GM12878 (cell line): Measurements from ENCODE around the gene SERPINE2. TPM values are rescaled to one million over a fixed set of nuclear protein-coding genes. Genes with fewer than 3 reads are reported as not detected.

Experiments used
- ATAC-seq: fragments of 200-7000 bp; cut with Tn5 transposase; 3 replicates; pipeline ENCODE4 v1.9.1; 2020; ENCODE audit warnings: mild to moderate bottlenecking, moderate library complexity
- BruUV-seq: library from RNA; stranded (reverse); fragments of 400-500 nt; replicated peaks from 2 replicates; lab custom pipeline; 2021; lab: Mats Ljungman, UMichigan
- CTCF ChIA-PET: fragments of 300-600 bp; sonication (Branson Sonifier 250); formaldehyde crosslinking; extraction: SDS; loops from one replicate; lab custom pipeline; 2021; ENCODE audit warnings: inconsistent platforms; lab: Yijun Ruan, JAX
- POLR2A ChIA-PET: fragments of 350-600 bp; formaldehyde crosslinking; extraction: SDS; loops from one replicate; lab custom pipeline; 2021; ENCODE audit warnings: inconsistent platforms; lab: Charles Lee
- RAD21 ChIA-PET: fragments of 300-600 bp; sonication (Branson Sonifier 250); formaldehyde crosslinking; loops from one replicate; lab custom pipeline; 2023; ENCODE audit warnings: antibody characterized with exemption; ENCODE audit not compliant: unreplicated experiment; lab: Charles Lee
- SMC1A ChIA-PET: fragments of 300-600 bp; sonication (Branson Sonifier 250); formaldehyde crosslinking; loops from one replicate; lab custom pipeline; 2023; ENCODE audit not compliant: unreplicated experiment, uncharacterized antibody; lab: Charles Lee
- DNase-seq: peaks from one replicate; pipeline ENCODE4 v3.0.0-alpha.2; 2011; ENCODE audit warnings: low read depth, low spot score
- FAIRE-seq: peaks from 3 replicates; lab custom pipeline; 2011; peaks lifted over from hg19 to GRCh38; lab: Jason Lieb, UNC
- H2AFZ ChIP-seq: 2 replicates; pipeline ENCODE4 v1.6.0; 2011; ENCODE audit warnings: low read depth, low read length, control low read depth; ENCODE audit not compliant: control insufficient read depth
- H3K27ac ChIP-seq: 2 replicates; pipeline ENCODE4 v1.5.1; 2011; ENCODE audit warnings: control low read depth; ENCODE audit not compliant: control insufficient read depth, insufficient read depth
- H3K27me3 ChIP-seq, 2 experiments: replicated peaks in 1 of 2; 2 replicates each; pipeline versions ENCODE4 v1.6.0 to v1.6.1; 2011; ENCODE audit warnings: low read length in 1 of 2; ENCODE audit not compliant: control insufficient read depth in 2 of 2, insufficient read depth in 2 of 2
- H3K36me3 ChIP-seq, 2 experiments: 2 replicates each; pipeline ENCODE4 v1.5.1; 2011; ENCODE audit warnings: low read length in 1 of 2; ENCODE audit not compliant: control insufficient read depth in 2 of 2, insufficient read depth in 2 of 2
- H3K4me1 ChIP-seq: 2 replicates; pipeline ENCODE4 v1.6.1; 2011; ENCODE audit warnings: mild to moderate bottlenecking, low read length, moderate library complexity, mixed read lengths; ENCODE audit not compliant: control insufficient read depth, insufficient read depth
- H3K4me2 ChIP-seq: 2 replicates; pipeline ENCODE4 v1.6.0; 2011; ENCODE audit warnings: control low read depth; ENCODE audit not compliant: control insufficient read depth, insufficient read depth
- H3K4me3 ChIP-seq: fragments of 200-600 bp; sonication (generic); 2 replicates; pipeline ENCODE4 v1.5.1; 2016
- H3K79me2 ChIP-seq: 2 replicates; pipeline ENCODE4 v1.6.0; 2011; ENCODE audit warnings: low read length; ENCODE audit not compliant: control insufficient read depth, insufficient read depth
- H3K9ac ChIP-seq: 2 replicates; pipeline ENCODE4 v1.8.0; 2011; ENCODE audit warnings: low read length, control low read depth, mixed read lengths; ENCODE audit not compliant: control insufficient read depth, insufficient read depth
- H3K9me3 ChIP-seq: replicated peaks from 3 replicates; pipeline ENCODE4 v1.5.1; 2011; ENCODE audit warnings: mild to moderate bottlenecking, low read length; ENCODE audit not compliant: control insufficient read depth, insufficient read depth
- H4K20me1 ChIP-seq: 2 replicates; pipeline ENCODE4 v1.6.0; 2011; ENCODE audit not compliant: control insufficient read depth, insufficient read depth
- HCFC1 ChIP-seq: fragments of 150-350 bp; IDR thresholded peaks from 2 replicates; pipeline ENCODE4 v1.6.1; 2014; ENCODE audit warnings: low read length
- HDAC2 ChIP-seq: fragments of 200-600 bp; sonication (generic); IDR thresholded peaks from 2 replicates; pipeline ENCODE4 v1.6.1; 2017
- HDAC6 ChIP-seq: fragments of 200-600 bp; sonication (generic); IDR thresholded peaks from one replicate; pipeline ENCODE4 v1.8.0; 2017; ENCODE audit warnings: antibody characterized with exemption; ENCODE audit not compliant: unreplicated experiment
- IKZF2 ChIP-seq, 2 experiments: fragments of 450-650 bp; IDR thresholded peaks; 2 replicates each; pipeline ENCODE4 v1.6.1; 2017; ENCODE audit warnings: mild to moderate bottlenecking in 2 of 2, moderate library complexity in 2 of 2
- JUND ChIP-seq: IDR thresholded peaks from 2 replicates; pipeline ENCODE4 v1.6.1; 2012; ENCODE audit warnings: low read depth, mild to moderate bottlenecking, low read length, improper control_type of control experiment, moderate library complexity
- PML ChIP-seq: IDR thresholded peaks from 2 replicates; pipeline ENCODE4 v1.6.1; 2012; ENCODE audit warnings: low read length, inconsistent platforms
- RBBP5 ChIP-seq: fragments of 200-600 bp; sonication (generic); conservative IDR thresholded peaks from 2 replicates; pipeline ENCODE4 v1.6.1; 2016
- TBL1XR1 ChIP-seq: IDR thresholded peaks from 2 replicates; pipeline ENCODE4 v1.6.1; 2012; ENCODE audit warnings: low read depth, low read length, improper control_type of control experiment
- YY1 ChIP-seq: IDR thresholded peaks from 2 replicates; pipeline ENCODE4 v1.6.1; 2011; ENCODE audit warnings: low read depth, mild to moderate bottlenecking, low read length
- ZNF687 ChIP-seq: fragments of 450-650 bp; IDR thresholded peaks from 2 replicates; pipeline ENCODE4 v1.6.1; 2017; ENCODE audit warnings: mild to moderate bottlenecking, moderate library complexity
- WGBS: methylation state at CpG from one replicate; pipeline ENCODE4 v1.1.6; 2016; ENCODE audit warnings: low lambda C conversion rate; ENCODE audit not compliant: insufficient replicate concordance, insufficient coverage; ENCODE audit errors: missing lambda C conversion rate; 5-methylcytosine and 5-hydroxymethylcytosine counted together
- in situ Hi-C: fragments of 300-500 bp; cut with MboI; formaldehyde crosslinking; loops from 9 replicates; pipeline ENCODE4 v1.14.3; 2018; ENCODE audit warnings: mixed read lengths
- intact Hi-C: fragments of 100-400 bp; cut with micrococcal nuclease; formaldehyde crosslinking; loops from one replicate; pipeline ENCODE4 v1.14.2; 2022; ENCODE audit not compliant: unreplicated experiment
- polyA plus RNA-seq, 11 experiments: library from polyadenylated mRNA; depleted of rRNA in 4 of 11; unstranded in 6 of 11; stranded (reverse) in 5 of 11; fragments of >200 nt; fragmentation: Nextera tagmentation in 4 of 11; fragmentation: Illumina TruSeq in 1 of 11; extraction: Ambion mirVana in 4 of 11; extraction: Trizol in 1 of 11; gene quantifications; 1 replicate in 1 of 11; 2 replicates in 10 of 11; pipeline versions ENCODE4 v1.2.1 to v1.2.3, GENCODE V29; 2011 to 2016; ENCODE audit warnings: inconsistent platforms in 2 of 11, missing spikeins in 2 of 11, low read depth in 1 of 11
- total RNA-seq, 4 experiments: library from RNA; depleted of rRNA in 3 of 4; stranded (reverse); fragments of >200 nt in 3 of 4; fragmentation: Illumina TruSeq in 1 of 4; extraction: Trizol in 1 of 4; gene quantifications; 2 replicates each; pipeline versions ENCODE4 v1.2.1 to v1.2.3, GENCODE V29; 2013 to 2021

The SERPINE2 gene
- total and polyA plus RNA-seq, 10 of the 15 experiments (the other 5 are each of a cell fraction or from before 2014, with no cell fraction given) = 0.18 to 1.7 (median 0.39) TPM

GRCh38 chr2:223934870-223935269 lies 104.2 kb downstream of the SERPINE2 start:
- FAIRE-seq = no peak
- in situ Hi-C loops = no loop called here

GRCh38 chr2:223932816-223933800 lies 106.0 kb downstream of the SERPINE2 start:
- peaks cover 0 to 2% of the 10 kb centered on the region in 2 experiments; a peak in 1 of 4 replicates for H3K36me3 ChIP-seq
- peaks cover 37% of the 10 kb centered on the region for H3K79me2 ChIP-seq
- ChIA-PET RAD21 (interaction anchor here (1.2 kb wide), 1 partner anchor 172 kb away, joined by 4 read pairs; no protein-coding TSS in a partner anchor), SMC1A (interaction anchor here (0.8 kb wide), 1 partner anchor 156 kb away, joined by 3 read pairs; no protein-coding TSS in a partner anchor), POLR2A (no interaction called here), CTCF (no interaction called here)
- intact Hi-C loops (no loop called here), in situ Hi-C loops (no loop called here)
- WGBS = 74% methylated on average over 6 of the region's 6 CpGs
- H3K9me3 ChIP-seq = no peaks in the 10 kb centered on the region; the same call in 1 of the 3 replicates
- no peak for DNase-seq
- H3K27ac ChIP-seq = no peak overlapping the region
- FAIRE-seq = no peak
- peaks cover 14% of the 10 kb centered on the region for H3K4me1 ChIP-seq
- H3K9ac ChIP-seq = no peak overlapping the region
- no TSS peak for BruUV-seq
- H3K4me2 ChIP-seq = no peak overlapping the region
- H2AFZ ChIP-seq = no peak overlapping the region
- no peaks in the 10 kb centered on the region; the same call in 1 of the 2 replicates for H4K20me1 ChIP-seq
- no peak for ATAC-seq
- no peak overlapping the region for H3K4me3 ChIP-seq
- no peaks in the 10 kb centered on the region for H3K27me3 ChIP-seq
- TF ChIP-seq HDAC6 = no peak
- no peak for TF ChIP-seq YY1
- TF ChIP-seq HCFC1 = no peak
- no peak for TF ChIP-seq IKZF2 (IDR thresholded peaks at IDR 0.05)
- no peak for TF ChIP-seq TBL1XR1
- no peak for TF ChIP-seq JUND
- TF ChIP-seq ZNF687 = no peak

More at GRCh38 chr2:223934870-223935269, 104.2 kb downstream of the SERPINE2 start:
- Histone ChIP-seq H3K27me3 (no peaks in the 10 kb centered on the region), H2AFZ (no peak overlapping the region), H3K79me2 (peaks cover 49% of the 10 kb centered on the region), H4K20me1 (no peaks in the 10 kb centered on the region; the same call in 1 of the 2 replicates), H3K4me2 (no peak overlapping the region), H3K4me3 (no peak overlapping the region), H3K36me3 (no peaks in the 10 kb centered on the region; a peak in 1 of 4 replicates), H3K9me3 (no peaks in the 10 kb centered on the region; the same call in none of the 3 replicates), H3K4me1 (peaks cover 14% of the 10 kb centered on the region), H3K9ac (no peak overlapping the region), H3K27ac (no peak overlapping the region)
- CTCF ChIA-PET = interaction anchor here (0.6 to 1.6 kb wide), 2 partner anchors 101 to 361 kb away, joined by 3 to 4 read pairs; no protein-coding TSS in a partner anchor
- SMC1A ChIA-PET = no interaction called here
- 80% methylated on average over 6 of the region's 6 CpGs for WGBS
- no TSS peak for BruUV-seq
- intact Hi-C loops = no loop called here
- ATAC-seq (no peak), DNase-seq (no peak)
- POLR2A ChIA-PET = interaction anchor here (0.6 kb wide), 1 partner anchor 258 kb away, joined by 3 read pairs; no protein-coding TSS in a partner anchor
- no peak for TF ChIP-seq RBBP5
- TF ChIP-seq HDAC2 = no peak
- TF ChIP-seq PML = no peak
- RAD21 ChIA-PET = interaction anchor here (1.2 kb wide), 1 partner anchor 174 kb away, joined by 4 read pairs; no protein-coding TSS in a partner anchor
